IPS DF 6.9 (cell line): ENCODE data around the gene CLMN.

ENCODE experiments used
- DNase-seq: peaks from one replicate; pipeline ENCODE4 v3.0.0-alpha.2; 2013; ENCODE audit warnings: low read depth, low spot score
- H3K27ac ChIP-seq: one replicate; pipeline ENCODE4 v1.5.1; 2013; ENCODE audit warnings: low read length, control low read depth
- H3K27me3 ChIP-seq: 2 replicates; pipeline ENCODE4 v1.6.1; 2013; ENCODE audit warnings: mild to moderate bottlenecking, low read length; ENCODE audit not compliant: control insufficient read depth, insufficient read depth
- H3K36me3 ChIP-seq: 2 replicates; pipeline ENCODE4 v1.6.1; 2013; ENCODE audit warnings: low read length; ENCODE audit not compliant: control insufficient read depth, insufficient read depth
- H3K4me1 ChIP-seq: 2 replicates; pipeline ENCODE4 v1.6.1; 2013; ENCODE audit warnings: low read length; ENCODE audit not compliant: control insufficient read depth, insufficient read depth
- H3K4me3 ChIP-seq: 2 replicates; pipeline ENCODE4 v1.5.1; 2013; ENCODE audit warnings: mild to moderate bottlenecking, low read length
- H3K9me3 ChIP-seq: 2 replicates; pipeline ENCODE4 v1.6.1; 2013; ENCODE audit warnings: low read length, inconsistent platforms; ENCODE audit not compliant: control insufficient read depth, insufficient read depth
- WGBS: extraction: QIAGEN DNeasy Blood & Tissue Kit; methylation state at CpG from one replicate; pipeline ENCODE4 v1.1.7; 2013; ENCODE audit warnings: mixed read lengths, missing lambda C conversion rate; ENCODE audit not compliant: insufficient read length, insufficient coverage; 5-methylcytosine and 5-hydroxymethylcytosine counted together

The CLMN gene

GRCh38 chr14:95195031-95195430 lies 124.7 kb downstream of the CLMN start:
- no CpG with 5 or more reads among the region's 6 CpGs for WGBS
- no peak for DNase-seq
- H3K27ac ChIP-seq = no peak overlapping the region
- H3K36me3 ChIP-seq = no peaks in the 10 kb centered on the region
- no peaks in the 10 kb centered on the region for H3K27me3 ChIP-seq
- peaks cover 5% of the 10 kb centered on the region for H3K4me1 ChIP-seq
- H3K4me3 ChIP-seq = no peak overlapping the region
- H3K9me3 ChIP-seq = no peaks in the 10 kb centered on the region

GRCh38 chr14:95193081-95193480 lies 126.6 kb downstream of the CLMN start:
- DNase-seq = no peak
- Histone ChIP-seq H3K4me1 (peaks cover 1% of the 10 kb centered on the region), H3K27ac (no peak overlapping the region), H3K27me3 (no peaks in the 10 kb centered on the region), H3K9me3 (no peaks in the 10 kb centered on the region), H3K36me3 (no peaks in the 10 kb centered on the region), H3K4me3 (no peak overlapping the region)
- no CpG with 5 or more reads among the region's 6 CpGs for WGBS

- no CpG with 5 or more reads among the region's 6 CpGs for WGBS
- no peak for DNase-seq
- H3K4me1 ChIP-seq = peaks cover 1% of the 10 kb centered on the region
Measured at GRCh38 chr14:95192311-95192710, 127.4 kb downstream of the CLMN start.

GRCh38 chr14:95191445-95192199 lies 128.1 kb downstream of the CLMN start:
- Histone ChIP-seq H3K27ac (no peak overlapping the region), H3K4me3 (no peak overlapping the region), H3K27me3 (no peaks in the 10 kb centered on the region), H3K4me1 (no peaks in the 10 kb centered on the region), H3K36me3 (no peaks in the 10 kb centered on the region), H3K9me3 (no peaks in the 10 kb centered on the region)
- no CpG with 5 or more reads among the region's 21 CpGs for WGBS
- DNase-seq = no peak

More at GRCh38 chr14:95192311-95192710, 127.4 kb downstream of the CLMN start:
- Histone ChIP-seq H3K4me3 (no peak overlapping the region), H3K27me3 (no peaks in the 10 kb centered on the region), H3K36me3 (no peaks in the 10 kb centered on the region), H3K27ac (no peak overlapping the region), H3K9me3 (no peaks in the 10 kb centered on the region)

GRCh38 chr14:95190857-95191256 lies 128.9 kb downstream of the CLMN start:
- WGBS = no CpG with 5 or more reads among the region's 7 CpGs
- no peak overlapping the region for H3K27ac ChIP-seq
- H3K4me3 ChIP-seq = no peak overlapping the region
- no peak for DNase-seq
- H3K36me3 ChIP-seq = no peaks in the 10 kb centered on the region
- no peaks in the 10 kb centered on the region for H3K27me3 ChIP-seq
- H3K4me1 ChIP-seq = no peaks in the 10 kb centered on the region
- no peaks in the 10 kb centered on the region for H3K9me3 ChIP-seq

- Histone ChIP-seq H3K36me3 (no peaks in the 10 kb centered on the region), H3K9me3 (no peaks in the 10 kb centered on the region), H3K4me3 (no peak overlapping the region), H3K27ac (no peak overlapping the region), H3K27me3 (no peaks in the 10 kb centered on the region), H3K4me1 (no peaks in the 10 kb centered on the region)
- DNase-seq = no peak
- WGBS = no CpG with 5 or more reads among the region's 4 CpGs
Measured at GRCh38 chr14:95190346-95190840, 129.3 kb downstream of the CLMN start.

- WGBS = no CpG with 5 or more reads among the region's 5 CpGs
Measured at GRCh38 chr14:95189367-95190132, 130.2 kb downstream of the CLMN start.

GRCh38 chr14:95188380-95188779 lies 131.3 kb downstream of the CLMN start:
- Histone ChIP-seq H3K27ac (no peak overlapping the region), H3K4me1 (no peaks in the 10 kb centered on the region), H3K27me3 (no peaks in the 10 kb centered on the region), H3K36me3 (no peaks in the 10 kb centered on the region), H3K9me3 (no peaks in the 10 kb centered on the region), H3K4me3 (no peak overlapping the region)
- WGBS = no CpG with 5 or more reads among the region's 3 CpGs
- no peak for DNase-seq

More at GRCh38 chr14:95189367-95190132, 130.2 kb downstream of the CLMN start:
- Histone ChIP-seq H3K9me3 (no peaks in the 10 kb centered on the region), H3K36me3 (no peaks in the 10 kb centered on the region), H3K4me1 (no peaks in the 10 kb centered on the region), H3K27me3 (no peaks in the 10 kb centered on the region), H3K4me3 (no peak overlapping the region), H3K27ac (no peak overlapping the region)
- no peak for DNase-seq

- no peaks in the 10 kb centered on the region; the same call in 1 of the 2 replicates for H3K4me1 ChIP-seq
- no CpG with 5 or more reads among the region's 11 CpGs for WGBS
Measured at GRCh38 chr14:95185767-95186392, 133.8 kb downstream of the CLMN start.

GRCh38 chr14:95185033-95185766 lies 134.5 kb downstream of the CLMN start:
- DNase-seq = no peak
- H3K4me1 ChIP-seq = no peaks in the 10 kb centered on the region; the same call in 1 of the 2 replicates
- no peak overlapping the region for H3K4me3 ChIP-seq
- H3K27me3 ChIP-seq = no peaks in the 10 kb centered on the region
- no peaks in the 10 kb centered on the region for H3K9me3 ChIP-seq
- WGBS = no CpG with 5 or more reads among the region's 12 CpGs
- no peak overlapping the region for H3K27ac ChIP-seq
- no peaks in the 10 kb centered on the region for H3K36me3 ChIP-seq

More at GRCh38 chr14:95185767-95186392, 133.8 kb downstream of the CLMN start:
- no peak overlapping the region for H3K27ac ChIP-seq
- DNase-seq = no peak
- H3K9me3 ChIP-seq = no peaks in the 10 kb centered on the region
- no peaks in the 10 kb centered on the region for H3K36me3 ChIP-seq
- H3K27me3 ChIP-seq = no peaks in the 10 kb centered on the region
- no peak overlapping the region for H3K4me3 ChIP-seq
